GM10248 (cell line): ENCODE results near the gene NRGN.
"Not testable (repeated sequence)": the region's sequence is repeated elsewhere in the genome, so short reads cannot be mapped to it uniquely, and the experiment has no call there.

Source experiments
- CTCF ChIA-PET: fragments of 300-600 bp; sonication (Branson Sonifier 250); formaldehyde crosslinking; extraction: SDS; loops from one replicate; lab custom pipeline; 2021; ENCODE audit warnings: antibody characterized with exemption; lab: Yijun Ruan, JAX
- POLR2A ChIA-PET: fragments of 350-650 bp; sonication (Branson Sonifier 250); formaldehyde crosslinking; extraction: SDS; loops from one replicate; lab custom pipeline; 2020; ENCODE audit warnings: antibody characterized with exemption; lab: Yijun Ruan, JAX
- DNase-seq: peaks from one replicate; pipeline ENCODE4 v3.0.0; 2012; ENCODE audit errors: extremely low spot score
- TF ChIP-seq, protein P1 (sequence below): IDR thresholded peaks from 2 replicates; pipeline ENCODE4 v1.5.1; 2012; ENCODE audit warnings: mild to moderate bottlenecking, low read depth; ENCODE audit errors: extremely low read depth, missing control alignments, control extremely low read depth

Gene NRGN

DNA sequence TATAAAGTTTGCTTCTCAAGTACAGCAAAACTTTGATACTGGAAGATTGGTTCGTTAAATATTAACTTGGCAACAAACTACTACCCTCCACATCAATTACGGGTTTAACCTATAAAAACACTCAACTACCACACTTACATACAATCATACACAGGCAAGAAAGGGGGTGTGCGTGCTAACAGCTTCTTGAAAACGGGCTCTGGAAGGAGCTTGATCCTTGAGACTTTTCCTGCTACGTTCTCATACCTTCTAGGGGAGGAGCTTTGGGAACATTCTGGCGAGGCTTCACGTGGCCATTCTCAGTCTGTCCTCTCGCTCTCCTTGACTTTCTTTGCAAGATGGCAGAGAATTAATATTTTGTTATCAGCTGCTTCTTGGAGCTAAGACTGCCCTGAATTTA, 29.2 kb downstream of the NRGN start:
- POLR2A ChIA-PET: no interaction called here
- no peak for DNase-seq
- CTCF ChIA-PET: interaction anchor here (1.4 to 21.1 kb wide), 8 partner anchors 9 to 124 kb away, joined by 4 to 381 read pairs (median 10); partner anchors contain the start of genes MSANTD2, NRGN and VSIG2
- TF ChIP-seq, protein P1, sequence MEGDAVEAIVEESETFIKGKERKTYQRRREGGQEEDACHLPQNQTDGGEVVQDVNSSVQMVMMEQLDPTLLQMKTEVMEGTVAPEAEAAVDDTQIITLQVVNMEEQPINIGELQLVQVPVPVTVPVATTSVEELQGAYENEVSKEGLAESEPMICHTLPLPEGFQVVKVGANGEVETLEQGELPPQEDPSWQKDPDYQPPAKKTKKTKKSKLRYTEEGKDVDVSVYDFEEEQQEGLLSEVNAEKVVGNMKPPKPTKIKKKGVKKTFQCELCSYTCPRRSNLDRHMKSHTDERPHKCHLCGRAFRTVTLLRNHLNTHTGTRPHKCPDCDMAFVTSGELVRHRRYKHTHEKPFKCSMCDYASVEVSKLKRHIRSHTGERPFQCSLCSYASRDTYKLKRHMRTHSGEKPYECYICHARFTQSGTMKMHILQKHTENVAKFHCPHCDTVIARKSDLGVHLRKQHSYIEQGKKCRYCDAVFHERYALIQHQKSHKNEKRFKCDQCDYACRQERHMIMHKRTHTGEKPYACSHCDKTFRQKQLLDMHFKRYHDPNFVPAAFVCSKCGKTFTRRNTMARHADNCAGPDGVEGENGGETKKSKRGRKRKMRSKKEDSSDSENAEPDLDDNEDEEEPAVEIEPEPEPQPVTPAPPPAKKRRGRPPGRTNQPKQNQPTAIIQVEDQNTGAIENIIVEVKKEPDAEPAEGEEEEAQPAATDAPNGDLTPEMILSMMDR: no peak

DNA sequence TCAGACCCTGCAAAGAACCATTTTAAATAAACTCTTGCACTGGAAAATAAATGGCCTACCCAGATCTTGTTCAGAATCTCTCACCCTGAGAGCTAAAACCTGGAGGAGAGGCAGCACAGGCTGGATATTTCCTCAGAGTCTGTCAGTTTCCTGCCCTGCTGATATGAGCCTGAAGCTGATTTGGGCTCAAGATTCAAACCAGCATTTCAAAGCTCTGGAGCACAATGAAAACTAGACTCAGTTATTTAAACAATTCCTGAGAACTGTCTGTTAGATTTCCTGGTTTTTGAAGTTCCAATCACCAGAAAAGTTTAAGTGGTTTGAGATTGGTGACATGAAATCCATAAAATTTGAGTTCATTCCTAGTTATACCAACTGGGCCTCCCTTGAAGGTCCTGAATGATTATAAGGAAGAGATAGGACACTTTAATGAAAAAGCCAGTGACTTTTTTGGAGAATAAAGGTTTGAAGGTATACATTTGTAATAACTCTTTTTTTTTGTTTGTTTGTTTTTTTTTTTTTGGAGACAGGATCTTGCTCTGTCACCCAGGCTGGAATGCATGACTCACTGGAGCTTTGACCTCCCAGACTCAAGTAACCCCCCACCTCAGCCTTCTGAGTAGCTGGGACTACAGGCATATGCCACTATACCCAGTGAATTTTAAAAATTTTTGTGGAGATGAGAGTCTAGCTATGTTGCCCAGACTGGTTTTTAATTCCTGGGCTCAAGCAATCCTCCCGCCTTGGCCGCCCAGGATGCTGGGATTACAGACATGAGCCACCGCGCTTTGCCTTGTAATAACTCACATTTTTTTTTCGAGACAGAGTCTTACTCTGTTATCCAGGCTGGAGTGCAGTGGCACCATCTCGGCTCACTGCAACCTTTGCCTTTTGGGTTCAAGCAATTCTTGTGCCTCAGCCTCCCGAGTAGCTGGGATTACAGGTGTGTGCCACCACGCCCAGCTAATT, 30.3 kb downstream of the NRGN start:
- TF ChIP-seq, protein P1: no peak
- ChIA-PET CTCF (interaction anchor here (1.1 to 21.1 kb wide), 10 partner anchors 8 to 125 kb away, joined by 3 to 381 read pairs (median 8); partner anchors contain the start of genes MSANTD2, NRGN and VSIG2), POLR2A (no interaction called here)
- no peak for DNase-seq

DNA sequence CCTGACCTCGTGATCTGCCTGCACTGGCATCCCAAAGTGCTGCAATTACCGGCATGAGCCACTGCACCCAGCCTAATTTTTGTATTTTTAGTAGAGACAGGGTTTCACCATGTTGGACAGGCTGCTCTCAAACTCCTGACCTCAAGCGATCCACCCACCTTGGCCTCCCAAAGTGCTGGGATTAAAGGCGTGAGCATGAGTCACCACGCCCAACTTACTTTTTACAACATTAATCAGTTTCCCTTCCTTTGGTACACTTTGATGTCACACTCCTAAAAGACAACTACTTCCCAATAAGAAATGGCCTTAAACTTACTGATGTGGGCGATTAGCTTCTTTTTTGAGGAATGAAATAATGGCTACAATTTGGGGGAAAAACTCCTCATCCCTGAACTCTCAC, 31.2 kb downstream of the NRGN start:
- DNase-seq, POLR2A ChIA-PET: not testable (repeated sequence)
- CTCF ChIA-PET: interaction anchor here (1.1 to 21.1 kb wide), 4 partner anchors 9 to 26 kb away, joined by 4 to 381 read pairs (median 96); partner anchors contain the start of genes MSANTD2, NRGN and VSIG2

DNA sequence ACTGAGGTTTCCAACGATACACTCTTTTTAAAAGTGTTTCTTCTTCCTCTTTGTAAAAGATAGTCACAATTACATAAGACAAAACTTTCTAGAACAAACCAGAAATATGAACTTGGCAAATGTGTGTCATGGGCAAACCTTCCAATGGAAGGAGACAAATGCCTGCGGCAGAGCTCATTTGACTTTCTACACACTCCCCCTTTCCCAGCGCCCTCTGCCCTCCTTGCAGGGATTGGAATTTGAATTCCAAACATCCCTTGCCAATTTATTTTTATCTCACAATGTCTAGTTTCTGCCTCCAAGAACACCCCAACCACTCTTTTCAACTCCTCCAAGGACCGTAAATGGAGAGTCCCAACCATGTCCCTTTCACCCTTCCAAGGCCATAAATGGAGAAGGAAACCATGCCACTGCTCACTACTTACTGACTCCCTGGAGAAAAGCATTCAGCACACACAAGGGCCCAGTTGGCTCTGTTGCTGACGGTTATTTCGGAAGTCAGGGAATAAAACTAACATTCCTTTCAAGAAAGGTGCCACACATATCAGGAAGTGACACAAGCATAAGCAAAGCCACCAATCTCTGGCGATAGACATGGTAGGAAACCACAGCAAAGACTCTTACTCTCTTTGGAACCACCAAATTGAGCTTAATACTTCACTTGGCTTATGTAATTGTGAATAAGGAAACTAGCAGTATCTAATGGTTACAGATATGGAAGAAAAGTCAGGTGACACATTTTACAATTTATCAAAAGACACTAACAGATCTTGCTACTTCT, 37.3 kb downstream of the NRGN start:
- TF ChIP-seq, protein P1: no peak
- POLR2A ChIA-PET: no interaction called here
- no peak for DNase-seq
- CTCF ChIA-PET: interaction anchor here (1.2 to 9.0 kb wide), 5 partner anchors 7 to 112 kb away, joined by 3 to 85 read pairs (median 7); partner anchors contain the start of gene ESAM

DNA sequence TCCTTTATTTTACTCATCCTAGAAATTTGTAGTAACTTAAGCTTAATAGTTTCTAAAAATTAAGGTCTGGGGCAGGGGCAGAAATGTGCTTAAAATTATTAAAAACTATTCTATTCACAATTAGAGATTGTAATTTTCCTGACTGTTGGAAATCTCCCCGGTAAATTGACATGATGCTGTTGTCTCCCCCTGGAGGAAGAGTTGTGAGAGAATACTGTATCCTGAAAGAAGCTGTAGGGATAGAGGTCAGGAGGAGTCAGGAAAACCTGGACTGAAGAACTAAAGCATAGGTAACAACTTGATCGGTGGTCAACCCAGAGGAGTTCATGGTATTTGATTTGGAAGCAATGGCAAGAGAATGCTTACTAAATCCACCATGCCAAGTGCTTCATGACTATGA, 38.5 kb downstream of the NRGN start:
- CTCF ChIA-PET: interaction anchor here (0.9 to 9.0 kb wide), 7 partner anchors 9 to 41 kb away, joined by 3 to 85 read pairs (median 4); partner anchors contain the start of gene ESAM
- TF ChIP-seq, protein P1: no peak
- DNase-seq: no peak
- POLR2A ChIA-PET: no interaction called here

DNA sequence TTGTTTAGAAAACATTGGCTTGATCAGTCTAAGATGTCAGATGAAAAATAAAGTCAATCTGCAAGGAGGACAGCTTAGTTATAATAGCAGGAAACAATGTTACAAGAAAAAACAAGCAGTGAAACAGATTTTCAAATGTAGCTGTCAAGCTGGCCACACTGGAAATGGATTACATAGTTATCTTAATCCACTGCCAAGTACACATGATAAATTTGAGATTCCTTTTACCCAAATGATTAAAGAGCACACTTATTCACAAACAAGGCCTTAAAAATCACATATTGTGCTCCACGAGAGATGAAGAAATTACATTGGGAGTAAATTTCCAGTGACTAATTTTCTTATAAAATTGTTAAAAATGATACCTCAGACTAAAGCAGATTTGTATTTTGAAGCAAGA, 39.8 kb downstream of the NRGN start:
- DNase-seq: no peak
- TF ChIP-seq, protein P1: no peak
- ChIA-PET POLR2A (no interaction called here), CTCF (interaction anchor here (1.1 to 9.0 kb wide), 5 partner anchors 9 to 19 kb away, joined by 3 to 85 read pairs (median 9); partner anchors contain the start of gene ESAM)
